Fibroblast of upper back skin (primary cell): Measurements from ENCODE around the gene TMEM185B.
"Not testable (repeated sequence)": the region's sequence is repeated elsewhere in the genome, so short reads cannot be mapped to it uniquely, and the experiment has no call there.

Source experiments
- DNase-seq: peaks from one replicate; pipeline ENCODE4 v3.0.0-alpha.2; 2013

TMEM185B gene

GRCh38 chr2:120223034-120223912, at the start of gene TMEM185B:
TSS of gene TMEM185B (minus strand) at chr2:120223400. CDS start at chr2:120222976, 424 bp downstream.
- DNase-seq = peak; percentile 82

DNA sequence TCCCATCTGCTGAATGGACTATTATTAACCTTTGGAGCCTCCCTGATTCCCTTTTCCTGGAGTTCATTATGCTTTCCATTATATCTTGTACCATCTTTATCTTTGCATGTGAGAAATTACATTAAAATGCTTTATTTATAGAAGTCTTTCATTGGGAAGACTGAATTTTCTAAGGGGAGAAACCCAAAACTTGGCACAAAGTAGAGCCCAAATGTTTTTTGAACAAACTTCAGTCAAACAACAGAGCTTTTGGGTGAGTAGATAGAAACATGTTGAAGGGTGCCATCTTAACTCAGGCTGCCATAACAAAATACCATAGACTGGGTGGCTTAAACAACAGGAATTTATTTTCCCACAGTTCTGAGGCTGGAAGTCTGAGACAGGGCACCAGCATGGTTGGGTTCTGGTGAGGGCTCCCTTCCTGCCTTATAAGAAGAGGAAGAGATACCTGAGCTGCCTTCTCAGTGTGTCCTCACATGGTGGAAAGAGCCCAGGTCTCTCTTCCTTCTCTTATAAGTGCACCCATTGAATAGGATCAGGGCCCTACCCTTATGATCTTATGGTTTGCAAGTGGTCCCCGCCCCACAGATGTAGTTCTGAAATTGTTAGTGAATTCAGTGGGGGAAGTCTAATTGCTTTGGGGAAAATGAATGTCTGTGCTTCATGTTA, 48.6 kb upstream of the TMEM185B start:
- DNase-seq = no peak

DNA sequence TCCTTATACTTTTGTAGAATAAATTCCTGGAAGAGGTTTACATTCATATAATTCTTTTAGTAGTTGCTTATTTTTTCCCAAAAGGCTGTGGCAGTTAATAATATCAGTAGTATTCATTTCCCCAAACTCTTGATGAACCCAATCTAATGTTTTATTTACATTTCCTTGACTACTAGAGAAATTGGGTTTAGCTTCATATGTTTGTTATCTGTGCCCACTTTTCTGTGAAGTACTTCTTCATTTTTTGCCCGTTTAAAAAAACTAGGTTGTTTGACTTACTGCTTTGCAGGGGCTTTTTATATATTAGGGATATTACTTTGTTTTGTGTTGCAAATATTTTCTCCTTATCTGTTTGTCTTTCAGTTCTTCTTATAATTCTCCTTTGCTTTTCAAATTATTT, 46.6 kb upstream of the TMEM185B start:
- no peak for DNase-seq

- DNase-seq = no peak
Measured at GRCh38 chr2:120269076-120269744, 46.0 kb upstream of the TMEM185B start.

DNA sequence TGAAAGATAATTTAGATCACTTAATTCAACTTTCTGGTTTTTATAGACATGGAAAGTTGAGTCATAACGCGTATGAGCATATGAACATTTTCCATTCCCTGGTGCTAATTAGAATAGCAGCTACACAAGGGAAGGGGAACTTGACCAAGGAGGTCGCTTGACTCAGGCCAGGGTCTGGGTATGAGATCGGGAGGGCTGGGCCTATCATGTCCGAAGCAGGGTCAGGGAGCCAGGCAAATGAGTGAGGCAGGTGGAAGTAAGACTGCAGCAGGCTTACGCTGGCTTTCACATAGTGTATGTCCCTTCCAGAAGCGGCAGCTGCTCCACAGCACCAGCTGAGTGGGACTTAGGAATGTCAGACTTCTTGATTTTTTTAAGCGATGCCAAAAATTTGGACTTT, 44.1 kb upstream of the TMEM185B start:
- DNase-seq = no peak

DNA sequence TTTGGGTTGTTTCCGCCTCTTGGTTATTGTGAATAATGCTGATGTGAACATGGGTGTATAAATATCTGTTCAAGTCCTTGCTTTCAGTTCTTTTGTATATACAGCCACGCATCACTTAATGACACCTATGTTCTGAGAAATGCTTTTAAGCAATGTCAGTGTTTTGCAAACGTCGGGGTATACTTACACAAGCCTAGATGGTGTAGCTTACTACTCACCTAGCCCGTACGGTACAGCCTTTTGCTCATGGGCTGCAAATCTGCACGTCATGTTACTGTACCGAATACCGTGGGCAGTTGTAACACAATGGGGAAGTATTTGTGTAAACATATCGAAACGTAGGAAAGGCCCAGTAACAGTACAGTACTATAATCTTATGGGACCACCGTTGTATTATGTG, 41.8 kb upstream of the TMEM185B start:
- DNase-seq = no peak

- no peak for DNase-seq
Measured at GRCh38 chr2:120262761-120263428, 39.7 kb upstream of the TMEM185B start.

- no peak for DNase-seq
Measured at GRCh38 chr2:120262150-120262549, 39.0 kb upstream of the TMEM185B start.

DNA sequence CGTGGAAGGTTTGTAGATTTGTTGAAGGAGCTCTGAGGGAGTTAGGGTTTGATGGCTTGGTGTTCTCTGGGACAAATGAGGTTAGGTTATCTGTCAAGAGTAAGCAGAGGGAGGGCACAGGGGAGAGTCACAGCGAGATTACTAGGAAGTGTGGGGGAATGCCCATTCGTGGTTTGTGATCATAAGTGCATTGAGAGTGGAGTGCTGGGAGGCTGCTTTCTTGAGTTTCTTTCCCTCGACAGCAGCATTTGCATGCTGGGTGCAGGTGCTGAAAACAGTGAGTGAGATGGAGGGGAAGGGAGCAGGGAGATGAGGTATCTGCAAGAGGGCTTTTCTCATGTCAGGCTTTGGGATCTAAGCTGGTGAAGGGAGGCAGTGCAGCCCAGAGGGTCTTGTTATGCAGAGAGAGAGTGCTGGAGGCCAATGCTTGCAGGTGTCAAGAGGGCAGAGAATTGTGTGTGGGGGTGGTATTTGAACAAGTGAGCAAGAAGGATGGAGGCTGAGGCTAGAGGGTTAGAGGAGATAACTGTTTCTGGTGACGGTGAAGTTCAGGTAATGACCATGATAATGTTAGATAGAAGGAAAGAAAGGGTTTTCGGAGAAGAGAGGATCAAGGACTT, 38.3 kb upstream of the TMEM185B start:
- DNase-seq = no peak

GRCh38 chr2:120260736-120261135, 37.5 kb upstream of the TMEM185B start:
- no peak for DNase-seq

- not testable (repeated sequence) for DNase-seq
Measured at GRCh38 chr2:120259939-120260338, 36.7 kb upstream of the TMEM185B start.

DNA sequence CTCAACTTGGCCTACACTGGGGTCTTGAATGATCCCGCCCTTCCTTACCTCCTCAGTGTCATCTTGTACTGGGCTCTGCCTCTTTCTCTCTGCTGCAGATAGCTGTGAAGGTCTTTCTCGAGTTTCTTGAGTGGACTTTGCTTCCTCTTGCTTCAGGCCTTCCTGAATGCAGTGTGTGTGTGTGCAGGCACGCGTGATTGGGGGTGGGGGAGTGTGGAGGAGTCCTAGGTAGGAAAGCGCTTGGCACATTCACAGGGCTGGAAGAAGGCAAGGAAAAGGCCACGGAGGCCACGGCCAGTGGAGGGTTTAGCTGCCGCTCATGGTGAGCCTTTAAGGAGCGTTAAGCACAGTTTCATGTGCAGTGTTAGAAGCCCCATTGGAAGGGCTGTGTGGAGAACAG, 35.0 kb upstream of the TMEM185B start:
- no peak for DNase-seq

DNA sequence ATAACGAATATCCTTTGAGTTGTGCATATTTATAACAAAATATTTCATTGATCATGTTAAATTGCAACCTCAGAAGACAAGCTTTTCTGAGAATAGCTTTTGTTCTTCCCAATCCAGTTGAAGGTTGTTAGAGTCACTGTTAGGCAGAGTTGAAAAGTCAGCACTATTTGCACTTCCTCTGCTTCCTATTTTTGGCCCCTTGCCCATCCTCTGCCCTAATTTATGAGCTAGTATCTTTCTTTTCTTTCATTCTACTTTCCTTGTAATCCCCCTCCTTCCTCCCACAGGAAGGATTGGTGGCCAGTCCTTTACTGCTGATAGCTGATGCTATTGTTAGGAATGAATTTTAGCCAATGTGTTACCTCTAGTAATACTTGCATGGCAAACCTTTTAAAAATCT, 34.3 kb upstream of the TMEM185B start:
- DNase-seq = no peak

DNA sequence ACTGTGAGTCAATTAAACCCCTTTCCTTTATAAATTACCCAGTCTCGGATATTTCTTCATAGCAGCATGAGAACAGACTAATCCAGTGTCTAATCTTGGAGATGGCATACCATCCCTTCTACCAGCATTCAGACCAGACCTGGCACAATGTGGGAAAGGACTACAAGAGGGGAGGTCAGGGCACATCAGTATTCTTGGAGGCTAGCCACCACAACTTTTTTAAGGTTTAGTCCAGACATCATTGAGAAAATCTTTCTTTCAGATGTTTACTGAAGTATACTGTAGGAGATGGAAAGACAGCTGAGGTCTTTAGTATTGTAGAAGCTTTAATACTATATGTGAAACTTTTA, 33.4 kb upstream of the TMEM185B start:
- DNase-seq = no peak

GRCh38 chr2:120255986-120256650, 32.9 kb upstream of the TMEM185B start:
- DNase-seq = no peak

- DNase-seq = no peak
Measured at GRCh38 chr2:120255071-120255470, 31.9 kb upstream of the TMEM185B start.

- DNase-seq = no peak
Measured at GRCh38 chr2:120254178-120254577, 31.0 kb upstream of the TMEM185B start.

GRCh38 chr2:120253021-120253882, 30.1 kb upstream of the TMEM185B start:
- peak; percentile 70 for DNase-seq

DNA sequence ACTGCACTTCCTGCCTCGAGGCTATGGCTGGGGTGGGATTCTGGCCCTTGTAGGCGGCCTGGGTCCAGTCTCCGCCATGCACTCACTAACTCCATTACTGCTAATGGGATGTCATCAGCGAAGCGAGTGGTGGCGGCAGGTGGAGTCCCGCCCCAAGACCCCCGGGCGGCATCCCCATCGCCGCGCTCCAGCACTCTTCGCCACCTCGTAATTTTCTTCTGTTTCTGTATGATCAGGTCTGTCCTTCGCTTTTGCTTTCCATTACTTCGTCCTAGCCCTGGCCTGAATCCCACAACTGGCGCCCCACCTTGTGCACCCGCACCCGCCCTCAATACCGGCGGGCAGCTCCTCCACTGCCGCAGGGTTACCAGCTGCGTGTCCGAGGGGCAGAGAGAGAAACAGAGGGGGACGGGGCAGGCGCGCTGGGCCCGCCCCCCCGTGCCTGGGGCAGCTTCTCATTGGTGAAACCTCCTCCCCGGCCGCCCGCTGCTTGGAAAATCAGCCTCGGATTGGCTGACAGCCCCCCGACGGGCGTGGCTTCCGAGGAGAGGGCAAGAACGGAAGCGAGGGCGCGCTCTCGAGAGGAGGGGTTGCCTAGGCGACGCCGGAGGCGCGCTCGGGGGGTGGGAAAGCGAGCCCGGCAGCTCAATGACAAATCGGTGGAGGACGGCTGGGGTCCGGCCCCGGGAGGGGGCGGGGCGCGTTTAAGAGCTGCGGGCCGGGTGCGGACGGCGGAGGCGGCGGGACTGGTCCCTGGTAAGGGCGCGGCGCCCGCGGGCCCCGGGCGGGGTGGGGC, 29.2 kb upstream of the TMEM185B start, which contains the start of gene RALB:
Gene RALB (plus strand): TSS at position 628 of the 796 bp plus-strand sequence. CDS start 25,813 bp downstream, outside the sequence.
- peak; percentile 98 for DNase-seq

GRCh38 chr2:120251880-120252224, 28.7 kb upstream of the TMEM185B start:
- no peak for DNase-seq
